ENCODE results near the gene EFNA4. TPM values are rescaled to one million over a fixed set of nuclear protein-coding genes. Genes with fewer than 3 reads are reported as not detected.

The EFNA4 gene, protein sequence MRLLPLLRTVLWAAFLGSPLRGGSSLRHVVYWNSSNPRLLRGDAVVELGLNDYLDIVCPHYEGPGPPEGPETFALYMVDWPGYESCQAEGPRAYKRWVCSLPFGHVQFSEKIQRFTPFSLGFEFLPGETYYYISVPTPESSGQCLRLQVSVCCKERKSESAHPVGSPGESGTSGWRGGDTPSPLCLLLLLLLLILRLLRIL
- 10.1 and 12.4 TPM in 2 replicates for total RNA-seq
- long read RNA-seq, transcript EFNA4-202 (4 exons, 1,263 nt) = major isoform, 14 of 17 reads
- long read RNA-seq, partial matches to known transcripts = 0 of 17 reads
- long read RNA-seq, other reads (novel, unspliced or antisense) = 1 of 17 reads

- no peaks in the 10 kb centered on the region for H3K36me3 Mint-ChIP-seq (ENCODE audit: unreplicated experiment)
- H3K4me3 Mint-ChIP-seq (ENCODE audit: unreplicated experiment) = peak within 1 kb of the TSS; percentile 89
- TF ChIP-seq, protein P1, sequence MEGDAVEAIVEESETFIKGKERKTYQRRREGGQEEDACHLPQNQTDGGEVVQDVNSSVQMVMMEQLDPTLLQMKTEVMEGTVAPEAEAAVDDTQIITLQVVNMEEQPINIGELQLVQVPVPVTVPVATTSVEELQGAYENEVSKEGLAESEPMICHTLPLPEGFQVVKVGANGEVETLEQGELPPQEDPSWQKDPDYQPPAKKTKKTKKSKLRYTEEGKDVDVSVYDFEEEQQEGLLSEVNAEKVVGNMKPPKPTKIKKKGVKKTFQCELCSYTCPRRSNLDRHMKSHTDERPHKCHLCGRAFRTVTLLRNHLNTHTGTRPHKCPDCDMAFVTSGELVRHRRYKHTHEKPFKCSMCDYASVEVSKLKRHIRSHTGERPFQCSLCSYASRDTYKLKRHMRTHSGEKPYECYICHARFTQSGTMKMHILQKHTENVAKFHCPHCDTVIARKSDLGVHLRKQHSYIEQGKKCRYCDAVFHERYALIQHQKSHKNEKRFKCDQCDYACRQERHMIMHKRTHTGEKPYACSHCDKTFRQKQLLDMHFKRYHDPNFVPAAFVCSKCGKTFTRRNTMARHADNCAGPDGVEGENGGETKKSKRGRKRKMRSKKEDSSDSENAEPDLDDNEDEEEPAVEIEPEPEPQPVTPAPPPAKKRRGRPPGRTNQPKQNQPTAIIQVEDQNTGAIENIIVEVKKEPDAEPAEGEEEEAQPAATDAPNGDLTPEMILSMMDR (IDR thresholded peaks at IDR 0.05) = no peak
- no peaks in the 10 kb centered on the region for H3K9me3 Mint-ChIP-seq (ENCODE audit: unreplicated experiment)
- H3K27me3 Mint-ChIP-seq (ENCODE audit: unreplicated experiment) = no peaks in the 10 kb centered on the region
- DNase-seq (ENCODE audit: extremely low spot score, unreplicated experiment) = peak; percentile 91
- H3K4me1 Mint-ChIP-seq (ENCODE audit: unreplicated experiment) = peaks cover 30% of the 10 kb centered on the region
- H3K27ac Mint-ChIP-seq (ENCODE audit: unreplicated experiment) = peak within 1 kb of the TSS; percentile 85
Measured at GRCh38 chr1:155063550-155064110, at the start of gene EFNA4. Gene EFNA4 (plus strand): TSS chr1:155063740. CDS start chr1:155063824, 84 bp downstream.

GRCh38 chr1:155014709-155015508 lies 48.6 kb upstream of the EFNA4 start:
- Mint-ChIP-seq H3K27me3 (ENCODE audit: unreplicated experiment) (no peaks in the 10 kb centered on the region), H3K9me3 (ENCODE audit: unreplicated experiment) (no peaks in the 10 kb centered on the region), H3K36me3 (ENCODE audit: unreplicated experiment) (no peaks in the 10 kb centered on the region), H3K4me3 (ENCODE audit: unreplicated experiment) (no peak overlapping the region), H3K4me1 (ENCODE audit: unreplicated experiment) (peaks cover 34% of the 10 kb centered on the region), H3K27ac (ENCODE audit: unreplicated experiment) (no peak overlapping the region)
- no peak for DNase-seq (ENCODE audit: extremely low spot score, unreplicated experiment)
- TF ChIP-seq, protein P1 (IDR thresholded peaks at IDR 0.05) = no peak

DNA sequence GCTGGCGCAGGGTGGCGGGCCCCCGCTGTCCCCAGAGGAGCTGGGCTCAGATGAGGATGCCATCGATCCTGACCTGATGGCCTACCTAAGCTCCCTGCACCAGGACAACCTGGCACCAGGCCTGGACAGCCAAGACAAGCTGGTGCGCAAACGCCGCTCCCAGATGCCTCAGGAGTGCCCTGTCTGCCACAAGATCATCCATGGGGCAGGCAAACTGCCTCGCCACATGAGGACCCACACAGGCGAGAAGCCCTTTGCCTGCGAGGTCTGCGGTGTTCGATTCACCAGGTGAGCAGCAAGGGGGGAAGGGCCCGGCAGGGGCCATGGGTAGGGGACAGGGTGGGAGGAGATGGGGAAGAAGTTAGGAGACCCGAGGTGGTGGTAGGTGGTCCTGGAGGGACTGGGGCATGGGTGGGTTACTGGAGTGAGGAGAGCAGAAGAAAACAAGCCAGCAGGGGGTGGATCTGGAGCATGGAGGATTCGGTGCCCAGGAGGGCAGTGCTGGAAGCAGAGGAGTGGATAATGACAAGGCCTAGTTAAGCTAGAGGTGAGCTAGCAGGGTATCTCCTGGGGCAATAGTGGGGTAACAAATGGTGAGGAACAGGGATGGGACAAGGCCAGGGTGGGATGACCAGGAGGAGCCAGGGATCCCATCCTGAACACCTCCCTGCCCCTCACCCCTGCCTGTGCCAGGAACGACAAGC lies 47.9 kb upstream of the EFNA4 start:
- H3K4me3 Mint-ChIP-seq (ENCODE audit: unreplicated experiment) = no peak overlapping the region
- peaks cover 35% of the 10 kb centered on the region for H3K4me1 Mint-ChIP-seq (ENCODE audit: unreplicated experiment)
- H3K36me3 Mint-ChIP-seq (ENCODE audit: unreplicated experiment) = no peaks in the 10 kb centered on the region
- TF ChIP-seq, protein P1 (IDR thresholded peaks at IDR 0.05) = no peak
- H3K27ac Mint-ChIP-seq (ENCODE audit: unreplicated experiment) = peak overlapping the region; percentile 73
- no peaks in the 10 kb centered on the region for H3K9me3 Mint-ChIP-seq (ENCODE audit: unreplicated experiment)
- DNase-seq (ENCODE audit: extremely low spot score, unreplicated experiment) = no peak
- H3K27me3 Mint-ChIP-seq (ENCODE audit: unreplicated experiment) = no peaks in the 10 kb centered on the region

DNA sequence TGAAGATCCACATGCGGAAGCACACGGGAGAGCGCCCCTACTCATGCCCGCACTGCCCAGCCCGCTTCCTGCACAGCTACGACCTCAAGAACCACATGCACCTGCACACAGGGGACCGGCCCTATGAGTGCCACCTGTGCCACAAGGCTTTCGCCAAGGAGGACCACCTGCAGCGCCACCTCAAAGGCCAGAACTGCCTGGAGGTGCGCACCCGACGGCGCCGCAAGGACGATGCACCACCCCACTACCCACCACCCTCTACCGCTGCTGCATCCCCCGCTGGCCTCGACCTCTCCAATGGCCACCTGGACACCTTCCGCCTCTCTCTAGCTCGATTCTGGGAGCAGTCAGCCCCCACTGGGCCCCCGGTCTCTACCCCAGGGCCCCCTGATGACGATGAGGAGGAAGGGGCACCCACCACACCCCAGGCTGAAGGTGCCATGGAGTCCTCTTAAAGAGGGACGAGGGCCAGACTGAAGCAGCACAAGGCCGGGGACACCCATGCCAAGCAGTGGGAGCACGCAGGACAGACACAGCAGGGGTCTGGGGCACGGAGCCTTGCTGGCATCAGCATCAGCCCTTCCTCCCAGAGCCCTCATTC lies 47.2 kb upstream of the EFNA4 start:
- TF ChIP-seq, protein P1 (IDR thresholded peaks at IDR 0.05) = no peak
- Mint-ChIP-seq H3K27ac (ENCODE audit: unreplicated experiment) (peak overlapping the region; percentile 88), H3K36me3 (ENCODE audit: unreplicated experiment) (no peaks in the 10 kb centered on the region), H3K27me3 (ENCODE audit: unreplicated experiment) (no peaks in the 10 kb centered on the region), H3K4me3 (ENCODE audit: unreplicated experiment) (no peak overlapping the region), H3K4me1 (ENCODE audit: unreplicated experiment) (peaks cover 32% of the 10 kb centered on the region), H3K9me3 (ENCODE audit: unreplicated experiment) (no peaks in the 10 kb centered on the region)
- DNase-seq (ENCODE audit: extremely low spot score, unreplicated experiment) = no peak
